ENCODE data around the gene LTK. TPM values are rescaled to one million over a fixed set of nuclear protein-coding genes. Genes with fewer than 3 reads are reported as not detected.

The LTK gene
- total and polyA plus RNA-seq, 8 donors, result 1.2 to 25.2 (median 6.5) TPM

GRCh38 chr15:41557673-41558399, 44.2 kb upstream of the LTK start:
- intact Hi-C loops (cut with DNase I; ENCODE audit: low total_unique reads), result no loop called here
- peak overlapping the region; percentile 32 to 82 (median 50) for H3K27ac ChIP-seq
- peak in 5 of 7 experiments; percentile 55 to 80 (median 74) for TF ChIP-seq CTCF (IDR thresholded peaks at IDR 0.05)
- no peak for TF ChIP-seq EP300 (IDR thresholded peaks at IDR 0.05)
- peak; percentile 69 to 92 for DNase-seq
- H3K4me3 ChIP-seq, result peak overlapping the region; percentile 73 to 87 (median 74)
- no peaks in the 10 kb centered on the region for H3K9me3 ChIP-seq
- no peaks in the 10 kb centered on the region for H3K36me3 ChIP-seq
- H3K4me1 ChIP-seq, result peaks cover 21 to 43% (median 35%) of the 10 kb centered on the region in 4 donors
- WGBS, 5 donors, result 11 to 22% (median 13%) methylated on average over 7 of the region's 7 CpGs
- H3K27me3 ChIP-seq, result peaks cover 0 to 13% (median 0%) of the 10 kb centered on the region in 3 donors

- H3K36me3 ChIP-seq, result no peaks in the 10 kb centered on the region
- H3K27ac ChIP-seq, result no peak overlapping the region
- no peak for DNase-seq
- H3K27me3 ChIP-seq, result peaks cover 0 to 13% (median 0%) of the 10 kb centered on the region in 3 donors
- no peaks in the 10 kb centered on the region for H3K9me3 ChIP-seq
- WGBS, 5 donors, result 81 to 90% (median 88%) methylated on average over 5 of the region's 5 CpGs
- intact Hi-C loops (cut with DNase I; ENCODE audit: low total_unique reads), result no loop called here
- H3K4me3 ChIP-seq, result no peak overlapping the region
- no peak for TF ChIP-seq CTCF (IDR thresholded peaks at IDR 0.05)
- no peak for TF ChIP-seq POLR2AphosphoS5 (IDR thresholded peaks at IDR 0.05)
- no peak for TF ChIP-seq POLR2A (IDR thresholded peaks at IDR 0.05)
- TF ChIP-seq EP300 (IDR thresholded peaks at IDR 0.05), result no peak
- peaks cover 21 to 36% (median 33%) of the 10 kb centered on the region in 4 donors for H3K4me1 ChIP-seq
Observed at GRCh38 chr15:41556677-41557076, 43.0 kb upstream of the LTK start.

- 79 to 85% (median 81%) methylated on average over 3 of the region's 3 CpGs for WGBS, 5 donors
- Histone ChIP-seq H3K27ac (no peak overlapping the region), H3K9me3 (no peaks in the 10 kb centered on the region), H3K27me3 (peaks cover 0 to 8% (median 0%) of the 10 kb centered on the region in 3 donors), H3K4me1 (peaks cover 17 to 30% (median 22%) of the 10 kb centered on the region in 4 donors), H3K4me3 (no peak overlapping the region), H3K36me3 (no peaks in the 10 kb centered on the region)
- intact Hi-C loops (cut with DNase I; ENCODE audit: low total_unique reads), result no loop called here
- TF ChIP-seq POLR2AphosphoS5 (IDR thresholded peaks at IDR 0.05) (no peak), POLR2A (IDR thresholded peaks at IDR 0.05) (no peak), EP300 (IDR thresholded peaks at IDR 0.05) (no peak), CTCF (IDR thresholded peaks at IDR 0.05) (no peak)
- no peak for DNase-seq
Observed at GRCh38 chr15:41554915-41555314, 41.3 kb upstream of the LTK start.

GRCh38 chr15:41554343-41554742, 40.7 kb upstream of the LTK start:
- Histone ChIP-seq H3K9me3 (no peaks in the 10 kb centered on the region), H3K36me3 (no peaks in the 10 kb centered on the region), H3K27ac (no peak overlapping the region), H3K27me3 (peaks cover 0 to 2% (median 0%) of the 10 kb centered on the region in 3 donors), H3K4me3 (no peak overlapping the region), H3K4me1 (peaks cover 11 to 24% (median 16%) of the 10 kb centered on the region in 4 donors)
- no peak for DNase-seq
- intact Hi-C loops (cut with DNase I; ENCODE audit: low total_unique reads), result no loop called here
- 86 to 92% (median 91%) methylated on average over 5 of the region's 5 CpGs for WGBS, 5 donors
- TF ChIP-seq POLR2A (IDR thresholded peaks at IDR 0.05) (no peak), EP300 (IDR thresholded peaks at IDR 0.05) (no peak), CTCF (IDR thresholded peaks at IDR 0.05) (no peak), POLR2AphosphoS5 (IDR thresholded peaks at IDR 0.05) (no peak)

All from stomach (tissue), 9 donors.